Measurements from ENCODE around the gene IKBKG. TPM values are rescaled to one million over a fixed set of nuclear protein-coding genes. Genes with fewer than 3 reads are reported as not detected.

IKBKG gene
- total and polyA plus RNA-seq, 2 of the 4 experiments (the other 2 are of a cell fraction), result 16.5 to 38.2 TPM

DNA sequence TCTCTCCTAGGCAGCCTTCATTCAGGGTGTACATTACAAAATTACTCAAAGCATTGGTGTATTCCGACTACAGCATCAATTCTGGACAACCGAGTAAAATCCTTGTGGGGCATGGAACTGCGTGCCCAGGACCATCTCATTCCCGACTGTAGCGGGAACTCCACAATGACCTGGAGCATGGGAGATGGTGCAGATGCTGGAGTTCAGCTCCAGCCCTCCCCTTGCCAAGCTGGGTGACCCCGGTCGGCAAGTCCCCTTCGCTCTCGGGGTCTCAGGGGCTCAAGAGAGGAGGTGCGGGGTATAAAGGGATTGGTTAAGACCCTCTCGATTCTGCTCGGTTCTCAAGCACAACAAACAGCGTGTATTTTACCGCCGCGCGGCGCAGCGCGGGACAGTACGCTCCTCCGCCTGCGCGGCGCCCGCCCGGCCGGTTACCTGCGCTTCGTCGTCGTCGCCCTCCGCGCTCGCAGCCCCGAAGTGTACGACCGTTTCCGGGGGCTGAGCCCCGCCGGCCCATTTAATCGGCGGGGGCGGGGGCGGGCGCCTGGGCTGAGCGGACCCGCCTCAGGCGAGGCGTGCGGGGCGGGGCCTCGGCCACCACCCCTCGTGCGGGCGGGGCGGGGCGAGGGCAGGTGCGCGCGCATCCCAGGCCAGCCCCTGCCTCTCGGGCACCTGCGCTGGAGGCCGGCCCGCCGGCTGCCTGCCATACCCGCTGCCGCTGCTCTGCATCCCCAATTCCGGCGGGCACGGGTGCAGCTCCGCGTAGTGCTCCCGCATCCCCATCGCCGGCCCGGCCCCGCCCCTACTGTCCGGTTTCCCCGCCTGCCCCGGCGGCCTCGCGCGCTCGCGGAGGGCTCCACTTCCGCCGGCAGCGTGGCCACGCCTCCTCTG, 821 bp upstream of the IKBKG start, which contains the start of gene G6PD:
TSS of gene G6PD (minus strand) at position 493 of the 891 bp plus-strand sequence. CDS start 691 bp downstream, outside the sequence.
- DNase-seq, result peak; percentile 35
- H3K27ac ChIP-seq (ENCODE audit: insufficient read depth, low read length), result peak within 1 kb of the TSS; percentile 97
- H2BK5ac ChIP-seq (ENCODE audit: low read depth, low read length, poor library complexity, severe bottlenecking), result peak within 1 kb of the TSS; percentile 92
- H4K91ac ChIP-seq (ENCODE audit: insufficient read depth, low read depth, low read length), result peak within 1 kb of the TSS; percentile 82
- dilution Hi-C loops (cut with HindIII; ENCODE audit: low sequenced_read_pairs, unreplicated experiment) (no loop called here), in situ Hi-C loops (cut with MboI; ENCODE audit: low sequenced_read_pairs) (loop anchor here (25.0 kb wide), 1 partner anchor 1584 kb away; no protein-coding TSS in a partner anchor), intact Hi-C loops (cut with micrococcal nuclease) (loop anchor here (2.0 kb wide), 2 partner anchors 30 to 56 kb away; partner anchors contain the start of genes FAM3A and SLC10A3)
- WGBS, 2 experiments (ENCODE audit: extremely low coverage in 2 of 2, insufficient read length in 1 of 2), result 21% methylated on average over 72 of the region's 92 CpGs; no CpG with 5 or more reads in 1 of the 2 experiments
- H3K56ac ChIP-seq (ENCODE audit: extremely low read depth, insufficient read depth, low read length), result peak within 1 kb of the TSS; percentile 92
- peaks cover 10% of the 10 kb centered on the region for H3K9me1 ChIP-seq (ENCODE audit: insufficient read depth, low read length)
- ChIA-PET CTCF (interaction anchor here (0.8 kb wide), 1 partner anchor 7 kb away, joined by 3 read pairs; no protein-coding TSS in a partner anchor), POLR2A (ENCODE audit: unreplicated experiment) (interaction anchor here (0.6 to 1.2 kb wide), 3 partner anchors 145 to 229 kb away, joined by 4 to 7 read pairs (median 5); partner anchors contain the start of gene FLNA)
- TF ChIP-seq NFE2L2 (IDR thresholded peaks at IDR 0.05; ENCODE audit: low read depth, low read length) (no peak), MAZ (IDR thresholded peaks at IDR 0.05; ENCODE audit: borderline replicate concordance, low read depth, low read length) (peak; percentile 5; the same call in 1 of the 2 replicates), CEBPB (IDR thresholded peaks at IDR 0.05; ENCODE audit: low read depth, low read length) (no peak), CHD1 (IDR thresholded peaks at IDR 0.05; ENCODE audit: low read depth, low read length) (no peak), BHLHE40 (IDR thresholded peaks at IDR 0.05; ENCODE audit: low read depth, low read length) (no peak), MXI1 (IDR thresholded peaks at IDR 0.05; ENCODE audit: borderline replicate concordance, low read depth, low read length) (no peak), SMC3 (IDR thresholded peaks at IDR 0.05; ENCODE audit: low read depth, low read length) (no peak), RCOR1 (IDR thresholded peaks at IDR 0.05; ENCODE audit: insufficient replicate concordance, low read length) (no peak), POLR2A (IDR thresholded peaks at IDR 0.05; ENCODE audit: low read depth, low read length) (peak; percentile 65)
- TF ChIP-seq, protein P1, sequence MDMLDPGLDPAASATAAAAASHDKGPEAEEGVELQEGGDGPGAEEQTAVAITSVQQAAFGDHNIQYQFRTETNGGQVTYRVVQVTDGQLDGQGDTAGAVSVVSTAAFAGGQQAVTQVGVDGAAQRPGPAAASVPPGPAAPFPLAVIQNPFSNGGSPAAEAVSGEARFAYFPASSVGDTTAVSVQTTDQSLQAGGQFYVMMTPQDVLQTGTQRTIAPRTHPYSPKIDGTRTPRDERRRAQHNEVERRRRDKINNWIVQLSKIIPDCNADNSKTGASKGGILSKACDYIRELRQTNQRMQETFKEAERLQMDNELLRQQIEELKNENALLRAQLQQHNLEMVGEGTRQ (IDR thresholded peaks at IDR 0.05; ENCODE audit: low read depth, low read length), result no peak
- H2AFZ ChIP-seq (replicated peaks; ENCODE audit: low read length, poor library complexity), result peak within 1 kb of the TSS; percentile 88
- no peaks in the 10 kb centered on the region for H3K27me3 ChIP-seq (ENCODE audit: control insufficient read depth, insufficient read depth, low read length)
- peak within 1 kb of the TSS; percentile 95 for H3K4ac ChIP-seq (ENCODE audit: low read depth, low read length)
- BruUV-seq (replicated peaks), result no TSS peak
- H3K4me3 ChIP-seq (ENCODE audit: insufficient read depth, low read depth, low read length), result peak within 1 kb of the TSS; percentile 95
- peaks cover 8 to 54% of the 10 kb centered on the region in 2 experiments; a peak in 3 of 4 replicates for H3K79me1 ChIP-seq (ENCODE audit: low read depth in 1 of 2, low read length in 2 of 2)
- H2BK120ac ChIP-seq (ENCODE audit: low read depth, low read length), result peak within 1 kb of the TSS; percentile 88
- H4K5ac ChIP-seq (ENCODE audit: low read depth, low read length), result peak within 1 kb of the TSS; percentile 89
- peak within 1 kb of the TSS; percentile 64 for H3K14ac ChIP-seq (replicated peaks; ENCODE audit: low read depth, low read length)
- H4K20me1 ChIP-seq (ENCODE audit: insufficient read depth, low read length), result peaks cover 11% of the 10 kb centered on the region; the same call in 1 of the 2 replicates
- peak within 1 kb of the TSS; percentile 23; the same call in 1 of the 3 replicates for H2BK15ac ChIP-seq (ENCODE audit: low read depth, low read length)
- peak; percentile 72 for ATAC-seq (ENCODE audit: low read depth)
- H3K18ac ChIP-seq (ENCODE audit: low read depth, low read length), result peak within 1 kb of the TSS; percentile 63; the same call in 1 of the 2 replicates
- peaks cover 25% of the 10 kb centered on the region for H3K36me3 ChIP-seq (ENCODE audit: control insufficient read depth, insufficient read depth, low read length)
- peak within 1 kb of the TSS; percentile 68 for H3K23ac ChIP-seq (ENCODE audit: low read depth, low read length)
- no peak within 1 kb of the TSS; the same call in 1 of the 2 replicates for H2BK20ac ChIP-seq (ENCODE audit: low read depth, low read length)
- H2AK5ac ChIP-seq (ENCODE audit: low read depth, low read length), result peak within 1 kb of the TSS; percentile 85; the same call in 1 of the 2 replicates
- peak within 1 kb of the TSS; percentile 90 for H3K4me2 ChIP-seq (ENCODE audit: low read depth, low read length)
- peak within 1 kb of the TSS; percentile 59 for H2AK9ac ChIP-seq (replicated peaks; ENCODE audit: low read depth, low read length, poor library complexity)
- peak within 1 kb of the TSS; percentile 97 for H3K9ac ChIP-seq (ENCODE audit: low read depth, low read length)
- no peaks in the 10 kb centered on the region for H3K9me3 ChIP-seq (ENCODE audit: control insufficient read depth, insufficient read depth, low read length)
- H4K8ac ChIP-seq (ENCODE audit: low read depth in 2 of 2, low read length in 2 of 2), result peak within 1 kb of the TSS; percentile 42 to 88; a peak in 3 of 4 replicates
- H3K4me1 ChIP-seq (ENCODE audit: control insufficient read depth, insufficient read depth, low read length), result peaks cover 15% of the 10 kb centered on the region
